Measurements from ENCODE around the gene WBP2. TPM values are rescaled to one million over a fixed set of nuclear protein-coding genes. Genes with fewer than 3 reads are reported as not detected.

WBP2 gene
- total and polyA plus RNA-seq, 2 of the 8 experiments (the other 6 are each of a cell fraction or from before 2014, with no cell fraction given): 48.2 to 71.2 TPM

GRCh38 chr17:75876190-75876937 lies 21.2 kb upstream of the WBP2 start:
- WGBS, 2 experiments (ENCODE audit: extremely low coverage in 1 of 2, insufficient coverage in 1 of 2, insufficient read length in 1 of 2, insufficient replicate concordance in 2 of 2, low coverage in 1 of 2, low lambda C conversion rate in 2 of 2, missing lambda C conversion rate in 1 of 2): 63% methylated on average over 26 of the region's 26 CpGs; no CpG with 5 or more reads in 1 of the 2 experiments
- TF ChIP-seq MAFK (IDR thresholded peaks at IDR 0.05; ENCODE audit: low read depth, low read length) (no peak), NRF1 (IDR thresholded peaks at IDR 0.05; ENCODE audit: low read depth, low read length) (no peak), RAD21 (IDR thresholded peaks at IDR 0.05 in 1 of 2, conservative IDR thresholded peaks at IDR 0.05 in 1 of 2; ENCODE audit: low read depth in 2 of 2, low read length in 2 of 2) (peak in 1 of 2 experiments; percentile 25; a peak in 2 of 4 replicates), RNF2 (IDR thresholded peaks at IDR 0.05; ENCODE audit: borderline replicate concordance, low read depth, low read length, missing control alignments, poor library complexity, severe bottlenecking) (no peak), JUN (IDR thresholded peaks at IDR 0.05; ENCODE audit: low read depth, low read length) (no peak), ASH2L (IDR thresholded peaks at IDR 0.05; ENCODE audit: low read length) (no peak)
- TF ChIP-seq, protein P1, sequence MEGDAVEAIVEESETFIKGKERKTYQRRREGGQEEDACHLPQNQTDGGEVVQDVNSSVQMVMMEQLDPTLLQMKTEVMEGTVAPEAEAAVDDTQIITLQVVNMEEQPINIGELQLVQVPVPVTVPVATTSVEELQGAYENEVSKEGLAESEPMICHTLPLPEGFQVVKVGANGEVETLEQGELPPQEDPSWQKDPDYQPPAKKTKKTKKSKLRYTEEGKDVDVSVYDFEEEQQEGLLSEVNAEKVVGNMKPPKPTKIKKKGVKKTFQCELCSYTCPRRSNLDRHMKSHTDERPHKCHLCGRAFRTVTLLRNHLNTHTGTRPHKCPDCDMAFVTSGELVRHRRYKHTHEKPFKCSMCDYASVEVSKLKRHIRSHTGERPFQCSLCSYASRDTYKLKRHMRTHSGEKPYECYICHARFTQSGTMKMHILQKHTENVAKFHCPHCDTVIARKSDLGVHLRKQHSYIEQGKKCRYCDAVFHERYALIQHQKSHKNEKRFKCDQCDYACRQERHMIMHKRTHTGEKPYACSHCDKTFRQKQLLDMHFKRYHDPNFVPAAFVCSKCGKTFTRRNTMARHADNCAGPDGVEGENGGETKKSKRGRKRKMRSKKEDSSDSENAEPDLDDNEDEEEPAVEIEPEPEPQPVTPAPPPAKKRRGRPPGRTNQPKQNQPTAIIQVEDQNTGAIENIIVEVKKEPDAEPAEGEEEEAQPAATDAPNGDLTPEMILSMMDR (IDR thresholded peaks at IDR 0.05; ENCODE audit: control extremely low read depth in 1 of 3, insufficient read depth in 1 of 3, low read depth in 1 of 3, low read length in 3 of 3): peak; percentile 50 to 62 (median 57)

More at GRCh38 chr17:75876190-75876937, 21.2 kb upstream of the WBP2 start:
- ChIA-PET POLR2A (ENCODE audit: partially characterized antibody) (interaction anchor here (1.1 to 12.1 kb wide), 7 partner anchors 13 to 96 kb away, joined by 3 to 143 read pairs (median 4); partner anchors contain the start of genes TRIM65 and WBP2), CTCF (ENCODE audit: partially characterized antibody) (interaction anchor here (0.8 to 11.3 kb wide), 20 partner anchors 9 to 158 kb away, joined by 3 to 157 read pairs (median 6); partner anchors contain the start of genes MRPL38, TRIM65 and WBP2)
- FAIRE-seq (no peak), DNase-seq (ENCODE audit: low read depth in 1 of 2, low spot score in 2 of 2) (peak in 1 of 2 experiments; percentile 73)
- Histone ChIP-seq H3K79me1 (ENCODE audit: low read depth, low read length) (no peaks in the 10 kb centered on the region), H3K23ac (ENCODE audit: insufficient read length) (no peak overlapping the region), H3K27me3 (replicated peaks in 1 of 4; ENCODE audit: control insufficient read depth in 3 of 4, extremely low read depth in 1 of 4, insufficient read depth in 3 of 4, low read length in 3 of 4) (peaks cover 10 to 31% (median 24%) of the 10 kb centered on the region in 4 experiments), H4K8ac (ENCODE audit: extremely low read depth, insufficient read depth, low read length) (peak overlapping the region; percentile 92), H3K9ac (replicated peaks in 1 of 4; ENCODE audit: extremely low read depth in 1 of 4, low read depth in 3 of 4, low read length in 3 of 4) (no peak overlapping the region), H3K4me2 (ENCODE audit: insufficient read depth in 1 of 2, low read depth in 2 of 2, low read length in 2 of 2) (peak overlapping the region; percentile 73 to 94; a peak in 3 of 4 replicates), H2AK5ac (ENCODE audit: low read depth, low read length) (peak overlapping the region; percentile 5; the same call in 1 of the 2 replicates), H2AFZ (ENCODE audit: low read length) (no peak overlapping the region), H4K91ac (replicated peaks; ENCODE audit: insufficient read length, low read length) (peak overlapping the region; percentile 26), H2BK20ac (ENCODE audit: low read length) (no peak overlapping the region), H2BK12ac (ENCODE audit: low read depth, low read length) (peak overlapping the region; percentile 71; the same call in 1 of the 2 replicates), H4K20me1 (replicated peaks in 1 of 2; ENCODE audit: control insufficient read depth in 1 of 2, insufficient read depth in 2 of 2, low read length in 2 of 2) (peaks cover 0 to 3% of the 10 kb centered on the region in 2 experiments), H3K4me1 (replicated peaks in 1 of 4; ENCODE audit: control insufficient read depth in 3 of 4, insufficient read depth in 4 of 4, low read length in 3 of 4) (peaks cover 0 to 25% (median 13%) of the 10 kb centered on the region in 4 experiments; a peak in 6 of 7 replicates), H3K18ac (ENCODE audit: extremely low read depth, low read length) (peak overlapping the region; percentile 1; the same call in 1 of the 2 replicates), H3K56ac (replicated peaks; ENCODE audit: insufficient read length, low read depth, low read length) (no peak overlapping the region), H3K4ac (replicated peaks; ENCODE audit: insufficient read length, low read depth, low read length) (no peak overlapping the region), H2BK5ac (ENCODE audit: low read depth, low read length) (no peak overlapping the region), H2BK120ac (replicated peaks; ENCODE audit: low read depth, low read length) (peak overlapping the region; percentile 18), H3K9me3 (ENCODE audit: insufficient read depth in 2 of 2, low read depth in 1 of 2, low read length in 1 of 2) (no peaks in the 10 kb centered on the region), H3K4me3 (ENCODE audit: extremely low read depth in 1 of 4, insufficient read depth in 2 of 4, low read depth in 3 of 4, low read length in 4 of 4) (peak overlapping the region in 2 of 4 experiments; percentile 70 to 72; a peak in 2 of 8 replicates), H2BK15ac (ENCODE audit: low read length) (peak overlapping the region; percentile 88; the same call in 1 of the 2 replicates), H3K14ac (ENCODE audit: insufficient read length) (no peak overlapping the region), H4K5ac (ENCODE audit: insufficient read length, low read depth, low read length) (no peak overlapping the region), H3K27ac (ENCODE audit: low read depth, low read length) (no peak overlapping the region), H3K79me2 (ENCODE audit: control insufficient read depth in 1 of 2, insufficient read depth in 2 of 2, low read length in 2 of 2) (no peaks in the 10 kb centered on the region), H3K36me3 (ENCODE audit: control insufficient read depth in 2 of 4, insufficient read depth in 4 of 4, low read length in 3 of 4) (no peaks in the 10 kb centered on the region), H3K23me2 (ENCODE audit: low read depth, low read length) (peaks cover 15% of the 10 kb centered on the region; the same call in 1 of the 2 replicates)
